ENCODE data around the gene ATP8A2. TPM values are rescaled to one million over a fixed set of nuclear protein-coding genes. Genes with fewer than 3 reads are reported as not detected.

ATP8A2 gene
- total and polyA plus RNA-seq, 2 of the 4 experiments (the other 2 are of a cell fraction): 0.02 to 0.18 TPM

DNA sequence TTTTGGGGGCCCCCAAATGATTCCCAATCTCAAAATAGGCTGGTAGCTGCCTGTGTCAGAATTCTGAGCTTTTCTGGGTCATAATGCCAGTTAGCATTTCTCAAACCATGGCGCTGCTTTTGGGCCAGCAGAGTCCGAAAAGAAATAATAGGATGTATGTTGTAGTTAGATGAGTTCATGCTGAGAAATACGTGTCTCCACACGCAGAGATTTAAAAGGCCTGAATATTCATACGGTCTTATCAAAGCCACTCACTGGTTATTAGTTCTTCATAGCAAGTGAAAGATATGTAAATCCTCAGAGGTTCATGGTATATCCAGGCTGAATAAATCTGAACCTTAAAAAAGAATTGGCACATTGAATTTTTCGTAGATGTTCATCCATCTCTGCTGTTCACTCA, 555.6 kb downstream of the ATP8A2 start:
- TF ChIP-seq MAFK (IDR thresholded peaks at IDR 0.05; ENCODE audit: low read depth, low read length): no peak
- TF ChIP-seq SMC3 (IDR thresholded peaks at IDR 0.05; ENCODE audit: low read depth, low read length): no peak
- TF ChIP-seq MXI1 (IDR thresholded peaks at IDR 0.05; ENCODE audit: borderline replicate concordance, low read depth, low read length): no peak
- no peak for TF ChIP-seq RCOR1 (IDR thresholded peaks at IDR 0.05; ENCODE audit: insufficient replicate concordance, low read length)
- TF ChIP-seq FOS (IDR thresholded peaks at IDR 0.05; ENCODE audit: low read depth, low read length): no peak
- TF ChIP-seq RFX5 (IDR thresholded peaks at IDR 0.05; ENCODE audit: low read depth, low read length): no peak
- TF ChIP-seq, protein P1, sequence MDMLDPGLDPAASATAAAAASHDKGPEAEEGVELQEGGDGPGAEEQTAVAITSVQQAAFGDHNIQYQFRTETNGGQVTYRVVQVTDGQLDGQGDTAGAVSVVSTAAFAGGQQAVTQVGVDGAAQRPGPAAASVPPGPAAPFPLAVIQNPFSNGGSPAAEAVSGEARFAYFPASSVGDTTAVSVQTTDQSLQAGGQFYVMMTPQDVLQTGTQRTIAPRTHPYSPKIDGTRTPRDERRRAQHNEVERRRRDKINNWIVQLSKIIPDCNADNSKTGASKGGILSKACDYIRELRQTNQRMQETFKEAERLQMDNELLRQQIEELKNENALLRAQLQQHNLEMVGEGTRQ (IDR thresholded peaks at IDR 0.05; ENCODE audit: low read depth, low read length): no peak
- no peak for TF ChIP-seq CHD1 (IDR thresholded peaks at IDR 0.05; ENCODE audit: low read depth, low read length)
- no peak for TF ChIP-seq CEBPB (IDR thresholded peaks at IDR 0.05; ENCODE audit: low read depth, low read length)
- no peak for TF ChIP-seq MAZ (IDR thresholded peaks at IDR 0.05; ENCODE audit: borderline replicate concordance, low read depth, low read length)
- TF ChIP-seq RAD21 (IDR thresholded peaks at IDR 0.05; ENCODE audit: low read length): no peak
- no peak for TF ChIP-seq POLR2A (IDR thresholded peaks at IDR 0.05; ENCODE audit: low read depth, low read length)
- TF ChIP-seq NFE2L2 (IDR thresholded peaks at IDR 0.05; ENCODE audit: low read depth, low read length): no peak
- TF ChIP-seq BHLHE40 (IDR thresholded peaks at IDR 0.05; ENCODE audit: low read depth, low read length): no peak
- TF ChIP-seq, protein P2, sequence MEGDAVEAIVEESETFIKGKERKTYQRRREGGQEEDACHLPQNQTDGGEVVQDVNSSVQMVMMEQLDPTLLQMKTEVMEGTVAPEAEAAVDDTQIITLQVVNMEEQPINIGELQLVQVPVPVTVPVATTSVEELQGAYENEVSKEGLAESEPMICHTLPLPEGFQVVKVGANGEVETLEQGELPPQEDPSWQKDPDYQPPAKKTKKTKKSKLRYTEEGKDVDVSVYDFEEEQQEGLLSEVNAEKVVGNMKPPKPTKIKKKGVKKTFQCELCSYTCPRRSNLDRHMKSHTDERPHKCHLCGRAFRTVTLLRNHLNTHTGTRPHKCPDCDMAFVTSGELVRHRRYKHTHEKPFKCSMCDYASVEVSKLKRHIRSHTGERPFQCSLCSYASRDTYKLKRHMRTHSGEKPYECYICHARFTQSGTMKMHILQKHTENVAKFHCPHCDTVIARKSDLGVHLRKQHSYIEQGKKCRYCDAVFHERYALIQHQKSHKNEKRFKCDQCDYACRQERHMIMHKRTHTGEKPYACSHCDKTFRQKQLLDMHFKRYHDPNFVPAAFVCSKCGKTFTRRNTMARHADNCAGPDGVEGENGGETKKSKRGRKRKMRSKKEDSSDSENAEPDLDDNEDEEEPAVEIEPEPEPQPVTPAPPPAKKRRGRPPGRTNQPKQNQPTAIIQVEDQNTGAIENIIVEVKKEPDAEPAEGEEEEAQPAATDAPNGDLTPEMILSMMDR (conservative IDR thresholded peaks at IDR 0.05; ENCODE audit: low read depth, low read length): no peak
- TF ChIP-seq, protein P3, sequence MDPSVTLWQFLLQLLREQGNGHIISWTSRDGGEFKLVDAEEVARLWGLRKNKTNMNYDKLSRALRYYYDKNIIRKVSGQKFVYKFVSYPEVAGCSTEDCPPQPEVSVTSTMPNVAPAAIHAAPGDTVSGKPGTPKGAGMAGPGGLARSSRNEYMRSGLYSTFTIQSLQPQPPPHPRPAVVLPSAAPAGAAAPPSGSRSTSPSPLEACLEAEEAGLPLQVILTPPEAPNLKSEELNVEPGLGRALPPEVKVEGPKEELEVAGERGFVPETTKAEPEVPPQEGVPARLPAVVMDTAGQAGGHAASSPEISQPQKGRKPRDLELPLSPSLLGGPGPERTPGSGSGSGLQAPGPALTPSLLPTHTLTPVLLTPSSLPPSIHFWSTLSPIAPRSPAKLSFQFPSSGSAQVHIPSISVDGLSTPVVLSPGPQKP (IDR thresholded peaks at IDR 0.05; ENCODE audit: borderline replicate concordance, low read depth, low read length): no peak
- H3K36me3 ChIP-seq (ENCODE audit: control insufficient read depth, insufficient read depth, low read length): no peaks in the 10 kb centered on the region
- no peak overlapping the region for H3K9ac ChIP-seq (ENCODE audit: low read depth, low read length)
- H2BK5ac ChIP-seq (ENCODE audit: low read depth, low read length, poor library complexity, severe bottlenecking): no peak overlapping the region
- H3K4ac ChIP-seq (ENCODE audit: low read depth, low read length): no peak overlapping the region
- ChIA-PET CTCF (no interaction called here), POLR2A (ENCODE audit: unreplicated experiment) (no interaction called here)
- no peak overlapping the region for H3K56ac ChIP-seq (ENCODE audit: extremely low read depth, insufficient read depth, low read length)
- in situ Hi-C loops (cut with MboI; ENCODE audit: low sequenced_read_pairs) (no loop called here), dilution Hi-C loops (cut with HindIII; ENCODE audit: low sequenced_read_pairs, unreplicated experiment) (no loop called here), intact Hi-C loops (cut with micrococcal nuclease) (no loop called here)
- H3K79me1 ChIP-seq (ENCODE audit: low read depth in 1 of 2, low read length in 2 of 2): no peaks in the 10 kb centered on the region
- no peak overlapping the region for H2BK15ac ChIP-seq (ENCODE audit: low read depth, low read length)
- H3K4me3 ChIP-seq (ENCODE audit: insufficient read depth, low read depth, low read length): no peak overlapping the region
- no peak overlapping the region for H3K4me2 ChIP-seq (ENCODE audit: low read depth, low read length)
- H2BK120ac ChIP-seq (ENCODE audit: low read depth, low read length): no peak overlapping the region
- no peaks in the 10 kb centered on the region for H3K4me1 ChIP-seq (ENCODE audit: control insufficient read depth, insufficient read depth, low read length)
- H3K9me3 ChIP-seq (ENCODE audit: control insufficient read depth, insufficient read depth, low read length): peaks cover 4% of the 10 kb centered on the region; the same call in 1 of the 2 replicates
- H4K91ac ChIP-seq (ENCODE audit: insufficient read depth, low read depth, low read length): no peak overlapping the region
- H3K9me1 ChIP-seq (ENCODE audit: insufficient read depth, low read length): no peaks in the 10 kb centered on the region
- H3K27ac ChIP-seq (ENCODE audit: insufficient read depth, low read length): no peak overlapping the region
- H3K23ac ChIP-seq (ENCODE audit: low read depth, low read length): no peak overlapping the region
- no peak overlapping the region for H4K5ac ChIP-seq (ENCODE audit: low read depth, low read length)
- H3K27me3 ChIP-seq (ENCODE audit: control insufficient read depth, insufficient read depth, low read length): no peaks in the 10 kb centered on the region
- DNase-seq: no peak
- no peak overlapping the region for H3K18ac ChIP-seq (ENCODE audit: low read depth, low read length)
- H2AFZ ChIP-seq (replicated peaks; ENCODE audit: low read length, poor library complexity): no peak overlapping the region
- no CpG with 5 or more reads among the region's 6 CpGs for WGBS, 2 experiments (ENCODE audit: extremely low coverage in 2 of 2, insufficient read length in 1 of 2)
- no TSS peak for BruUV-seq (replicated peaks)
- no peak overlapping the region for H3K14ac ChIP-seq (replicated peaks; ENCODE audit: low read depth, low read length)
- ATAC-seq (ENCODE audit: low read depth): no peak
- H4K8ac ChIP-seq (ENCODE audit: low read depth in 2 of 2, low read length in 2 of 2): no peak overlapping the region
- no peak overlapping the region for H2BK20ac ChIP-seq (ENCODE audit: low read depth, low read length)
- H2AK5ac ChIP-seq (ENCODE audit: low read depth, low read length): no peak overlapping the region
- H2AK9ac ChIP-seq (replicated peaks; ENCODE audit: low read depth, low read length, poor library complexity): no peak overlapping the region
- no peaks in the 10 kb centered on the region for H4K20me1 ChIP-seq (ENCODE audit: insufficient read depth, low read length)
